ENCODE results near the gene KLHDC4. TPM values are rescaled to one million over a fixed set of nuclear protein-coding genes. Genes with fewer than 3 reads are reported as not detected.

KLHDC4 gene
- total RNA-seq, 1 donor from 2014 or later: 40.4 TPM

DNA sequence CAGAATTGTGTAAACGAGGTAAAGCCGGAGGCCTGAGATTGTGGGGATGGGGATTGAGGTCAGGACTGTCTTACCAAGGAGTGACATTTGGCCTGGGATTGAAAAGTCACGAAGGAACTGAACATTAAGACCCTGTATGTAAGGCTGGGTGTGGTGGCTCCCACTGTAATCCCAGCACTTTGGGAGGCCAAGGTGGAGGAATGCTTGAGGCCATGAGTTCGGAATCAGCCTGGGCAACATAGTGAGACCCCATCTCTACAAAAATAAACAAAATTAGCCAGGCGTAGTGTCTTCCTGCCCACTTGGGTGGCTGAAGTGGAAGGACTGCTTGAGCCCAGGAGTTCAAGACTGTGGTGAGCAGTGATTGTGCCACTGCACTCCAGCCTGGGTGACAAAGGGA lies 88.0 kb downstream of the KLHDC4 start:
- H3K36me3 ChIP-seq (ENCODE audit: control insufficient read depth, insufficient read depth, low read length): no peaks in the 10 kb centered on the region
- TF ChIP-seq, protein P1, sequence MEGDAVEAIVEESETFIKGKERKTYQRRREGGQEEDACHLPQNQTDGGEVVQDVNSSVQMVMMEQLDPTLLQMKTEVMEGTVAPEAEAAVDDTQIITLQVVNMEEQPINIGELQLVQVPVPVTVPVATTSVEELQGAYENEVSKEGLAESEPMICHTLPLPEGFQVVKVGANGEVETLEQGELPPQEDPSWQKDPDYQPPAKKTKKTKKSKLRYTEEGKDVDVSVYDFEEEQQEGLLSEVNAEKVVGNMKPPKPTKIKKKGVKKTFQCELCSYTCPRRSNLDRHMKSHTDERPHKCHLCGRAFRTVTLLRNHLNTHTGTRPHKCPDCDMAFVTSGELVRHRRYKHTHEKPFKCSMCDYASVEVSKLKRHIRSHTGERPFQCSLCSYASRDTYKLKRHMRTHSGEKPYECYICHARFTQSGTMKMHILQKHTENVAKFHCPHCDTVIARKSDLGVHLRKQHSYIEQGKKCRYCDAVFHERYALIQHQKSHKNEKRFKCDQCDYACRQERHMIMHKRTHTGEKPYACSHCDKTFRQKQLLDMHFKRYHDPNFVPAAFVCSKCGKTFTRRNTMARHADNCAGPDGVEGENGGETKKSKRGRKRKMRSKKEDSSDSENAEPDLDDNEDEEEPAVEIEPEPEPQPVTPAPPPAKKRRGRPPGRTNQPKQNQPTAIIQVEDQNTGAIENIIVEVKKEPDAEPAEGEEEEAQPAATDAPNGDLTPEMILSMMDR (IDR thresholded peaks at IDR 0.05; ENCODE audit: insufficient read depth, low read length, poor library complexity, severe bottlenecking): no peak
- H3K27me3 ChIP-seq (ENCODE audit: control insufficient read depth, insufficient read depth, low read length): peaks cover 17% of the 10 kb centered on the region
- DNase-seq (ENCODE audit: low read depth): no peak
- H3K4me3 ChIP-seq (ENCODE audit: low read depth, low read length): no peak overlapping the region

DNA sequence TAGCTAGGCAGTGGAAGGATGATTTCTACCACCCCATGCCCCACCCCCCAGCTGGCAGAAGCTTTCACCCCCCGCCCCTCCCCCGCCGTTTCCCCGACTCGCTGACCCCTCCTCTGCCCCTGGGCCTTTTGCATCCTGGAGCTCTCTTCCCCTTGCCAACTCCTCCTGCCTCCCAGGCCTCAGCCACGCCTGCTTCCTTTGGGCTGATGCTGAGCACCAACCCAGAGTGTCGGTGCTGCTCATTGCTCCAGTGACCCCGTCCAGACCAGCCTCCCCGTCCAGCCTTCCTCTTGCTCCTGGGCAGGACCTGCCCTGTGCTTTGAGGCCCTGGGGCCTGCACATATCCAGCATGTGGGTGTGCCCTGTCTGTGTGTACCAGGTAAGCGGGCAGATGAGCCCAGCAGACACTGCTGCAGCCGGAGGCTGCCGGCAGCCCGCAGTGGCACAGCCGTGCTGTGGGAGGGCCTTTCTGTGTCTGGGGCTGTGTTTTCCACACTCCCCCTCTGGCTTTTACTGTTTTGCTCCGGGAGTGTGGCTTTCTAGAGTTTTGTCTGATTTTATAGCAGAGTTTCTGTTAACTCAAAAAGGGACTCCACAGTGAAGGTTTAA lies 90.6 kb downstream of the KLHDC4 start:
- TF ChIP-seq, protein P1 (IDR thresholded peaks at IDR 0.05; ENCODE audit: insufficient read depth, low read length, poor library complexity, severe bottlenecking): no peak
- no peak for DNase-seq (ENCODE audit: low read depth)
- no peak overlapping the region for H3K4me3 ChIP-seq (ENCODE audit: low read depth, low read length)
- peaks cover 14% of the 10 kb centered on the region for H3K27me3 ChIP-seq (ENCODE audit: control insufficient read depth, insufficient read depth, low read length)
- H3K36me3 ChIP-seq (ENCODE audit: control insufficient read depth, insufficient read depth, low read length): no peaks in the 10 kb centered on the region

DNA sequence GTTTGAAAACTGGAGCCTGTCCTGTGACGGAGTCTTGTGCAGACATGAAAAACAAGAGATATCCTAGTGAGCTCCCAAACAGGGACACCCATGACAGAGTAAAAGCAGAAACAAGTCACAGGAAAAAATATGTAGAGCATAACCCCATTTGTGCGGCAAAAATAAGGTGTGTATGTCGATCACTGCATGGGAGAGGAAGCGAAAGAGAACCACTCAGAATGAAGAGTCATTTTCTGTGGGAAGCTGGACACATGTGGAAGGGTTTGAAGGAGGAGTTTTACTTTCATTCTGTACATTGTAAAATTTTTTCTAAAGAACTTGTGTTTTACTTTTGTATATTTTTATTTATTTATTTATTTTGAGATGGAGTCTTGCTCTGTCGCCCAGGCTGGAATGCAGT lies 91.4 kb downstream of the KLHDC4 start:
- H3K27me3 ChIP-seq (ENCODE audit: control insufficient read depth, insufficient read depth, low read length): peaks cover 10% of the 10 kb centered on the region
- no peaks in the 10 kb centered on the region for H3K36me3 ChIP-seq (ENCODE audit: control insufficient read depth, insufficient read depth, low read length)
- no peak for DNase-seq (ENCODE audit: low read depth)
- TF ChIP-seq, protein P1 (IDR thresholded peaks at IDR 0.05; ENCODE audit: insufficient read depth, low read length, poor library complexity, severe bottlenecking): no peak
- no peak overlapping the region for H3K4me3 ChIP-seq (ENCODE audit: low read depth, low read length)

DNA sequence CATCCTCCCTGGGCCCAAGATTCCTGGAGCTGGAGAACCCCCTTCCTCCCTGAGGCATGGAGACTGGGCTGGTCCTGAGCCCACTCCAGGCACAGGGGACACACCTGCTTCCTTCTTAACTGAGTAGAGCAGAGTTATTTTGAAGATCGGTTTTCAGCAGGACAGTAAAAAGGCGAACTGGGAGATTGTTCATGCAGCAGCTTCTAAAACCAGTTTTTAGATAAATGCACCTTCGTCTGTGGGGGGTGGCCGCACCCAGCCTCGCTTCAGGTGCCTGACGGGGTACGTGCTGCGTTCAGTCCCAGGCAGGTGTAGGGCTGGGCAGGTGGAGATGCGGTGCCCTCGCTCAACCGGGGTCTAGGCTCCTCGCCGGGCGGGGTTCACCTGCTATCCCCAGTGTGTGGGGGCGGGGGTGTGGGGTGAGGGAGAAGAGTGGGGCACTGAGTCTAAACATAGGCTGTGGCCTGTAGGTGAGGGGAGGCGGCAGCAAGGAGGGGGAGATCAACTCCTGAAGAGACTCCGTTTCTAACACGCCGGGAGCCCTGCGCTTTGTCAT lies 94.0 kb downstream of the KLHDC4 start:
- H3K4me3 ChIP-seq (ENCODE audit: low read depth, low read length): no peak overlapping the region
- TF ChIP-seq, protein P1 (IDR thresholded peaks at IDR 0.05; ENCODE audit: insufficient read depth, low read length, poor library complexity, severe bottlenecking): no peak
- no peak for DNase-seq (ENCODE audit: low read depth)
- no peaks in the 10 kb centered on the region for H3K36me3 ChIP-seq (ENCODE audit: control insufficient read depth, insufficient read depth, low read length)
- peaks cover 13% of the 10 kb centered on the region for H3K27me3 ChIP-seq (ENCODE audit: control insufficient read depth, insufficient read depth, low read length)

DNA sequence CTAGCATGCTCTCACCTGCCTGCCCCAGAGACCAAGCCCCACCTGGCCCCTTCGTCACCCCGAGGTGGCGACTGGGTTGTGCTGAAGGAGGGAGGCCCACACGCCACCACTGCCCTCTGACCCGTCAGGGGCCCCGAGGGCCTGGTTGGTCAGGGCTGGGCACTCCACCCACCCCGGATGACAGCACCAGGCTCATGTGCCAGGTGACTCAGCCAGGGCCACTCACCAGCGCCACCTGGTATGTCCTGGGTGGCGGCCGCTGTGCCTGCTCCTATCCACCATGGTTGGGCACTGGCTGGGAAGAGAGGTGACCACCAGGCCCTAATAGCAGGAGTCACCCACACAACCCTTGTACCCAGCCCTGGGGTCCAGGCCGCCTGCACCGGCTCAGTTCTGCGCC lies 94.6 kb downstream of the KLHDC4 start:
- H3K4me3 ChIP-seq (ENCODE audit: low read depth, low read length): no peak overlapping the region
- peaks cover 15% of the 10 kb centered on the region for H3K27me3 ChIP-seq (ENCODE audit: control insufficient read depth, insufficient read depth, low read length)
- DNase-seq (ENCODE audit: low read depth): no peak
- TF ChIP-seq, protein P1 (IDR thresholded peaks at IDR 0.05; ENCODE audit: insufficient read depth, low read length, poor library complexity, severe bottlenecking): no peak
- no peaks in the 10 kb centered on the region for H3K36me3 ChIP-seq (ENCODE audit: control insufficient read depth, insufficient read depth, low read length)

DNA sequence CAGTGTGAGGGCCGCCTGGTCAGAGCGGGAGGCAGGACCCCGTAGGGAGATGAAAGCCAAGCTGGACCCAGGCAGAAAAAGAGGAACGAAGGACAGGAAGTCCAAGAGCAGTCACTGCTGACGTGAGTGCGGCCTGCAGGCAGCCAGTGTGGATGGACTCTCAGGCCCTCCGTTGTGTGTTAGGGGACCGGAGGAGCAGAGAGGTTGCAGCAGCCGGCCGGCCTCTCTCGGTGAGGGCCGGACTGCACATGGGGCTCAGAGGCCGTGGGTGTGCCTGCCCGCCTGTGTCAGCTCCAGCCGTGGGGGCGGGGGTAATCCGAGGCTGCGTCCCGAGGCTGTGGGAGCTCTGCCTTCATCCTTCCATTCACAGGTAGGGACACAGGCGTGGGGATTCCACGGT lies 96.1 kb downstream of the KLHDC4 start:
- TF ChIP-seq, protein P1 (IDR thresholded peaks at IDR 0.05; ENCODE audit: insufficient read depth, low read length, poor library complexity, severe bottlenecking): no peak
- Histone ChIP-seq H3K27me3 (ENCODE audit: control insufficient read depth, insufficient read depth, low read length) (peaks cover 10% of the 10 kb centered on the region), H3K36me3 (ENCODE audit: control insufficient read depth, insufficient read depth, low read length) (no peaks in the 10 kb centered on the region), H3K4me3 (ENCODE audit: low read depth, low read length) (no peak overlapping the region)
- no peak for DNase-seq (ENCODE audit: low read depth)
